Tibial nerve (tissue), 4 donors: ENCODE results near the gene ASTL. TPM values are rescaled to one million over a fixed set of nuclear protein-coding genes. Genes with fewer than 3 reads are reported as not detected.

Source experiments
- DNase-seq, 2 donors: peaks; one replicate each; pipeline ENCODE4 v3.0.0-alpha.2; 2019; ENCODE audit warnings: low spot score in 2 of 2
- H3K27ac ChIP-seq, 4 donors: fragments of 200-600 bp; sonication (generic) in 3 of 4; one replicate each; pipeline ENCODE4 v1.5.1; 2017 to 2019; ENCODE audit warnings: mild to moderate bottlenecking in 1 of 4
- H3K27me3 ChIP-seq, 2 donors: fragments of 200-600 bp; sonication (generic) in 1 of 2; one replicate each; pipeline versions ENCODE4 v1.5.1 to v1.6.0; 2017 to 2019
- H3K36me3 ChIP-seq, 3 donors: fragments of 200-600 bp; sonication (generic); one replicate each; pipeline ENCODE4 v1.5.1; 2018 to 2019
- H3K4me1 ChIP-seq, 4 donors: fragments of 200-600 bp; sonication (generic) in 3 of 4; one replicate each; pipeline ENCODE4 v1.5.1; 2017 to 2019
- H3K4me3 ChIP-seq, 4 donors: fragments of 200-600 bp; sonication (generic) in 3 of 4; one replicate each; pipeline ENCODE4 v1.5.1; 2017 to 2019; ENCODE audit warnings: mild to moderate bottlenecking in 1 of 4, moderate library complexity in 1 of 4
- H3K9me3 ChIP-seq, 4 donors: fragments of 200-600 bp; sonication (generic) in 3 of 4; one replicate each; pipeline ENCODE4 v1.5.1; 2017 to 2019
- EP300 ChIP-seq, 2 donors: sonication (generic); formaldehyde crosslinking; IDR thresholded peaks; one replicate each; pipeline ENCODE4 v1.6.1; 2017; ENCODE audit warnings: antibody characterized with exemption in 2 of 2, mild to moderate bottlenecking in 1 of 2
- POLR2A ChIP-seq, 2 donors: fragments of 450-650 bp; IDR thresholded peaks; one replicate each; pipeline ENCODE4 v1.6.1; 2017; ENCODE audit warnings: antibody characterized with exemption in 2 of 2, mild to moderate bottlenecking in 2 of 2, moderate library complexity in 2 of 2
- WGBS, 2 donors: methylation state at CpG; one replicate each; pipeline ENCODE4 v1.1.5; 2018; 5-methylcytosine and 5-hydroxymethylcytosine counted together
- total RNA-seq, 4 donors: library from RNA; depleted of rRNA; stranded (reverse); fragments of >200 nt; gene quantifications; one replicate each; pipeline ENCODE4 v1.1.0, GENCODE V29; 2016
- TF ChIP-seq, protein P1 (sequence below), 5 experiments: fragments of 200-600 bp in 3 of 5; fragments of 450-650 bp in 2 of 5; sonication (generic) in 3 of 5; IDR thresholded peaks; one replicate each; pipeline ENCODE4 v1.5.1; 2016 to 2019; ENCODE audit warnings: antibody characterized with exemption in 5 of 5, mild to moderate bottlenecking in 3 of 5, moderate library complexity in 2 of 5

Gene ASTL
- total RNA-seq, 4 donors from 2014 or later: 0.60 TPM; not detected in 3

- TF ChIP-seq, protein P1, sequence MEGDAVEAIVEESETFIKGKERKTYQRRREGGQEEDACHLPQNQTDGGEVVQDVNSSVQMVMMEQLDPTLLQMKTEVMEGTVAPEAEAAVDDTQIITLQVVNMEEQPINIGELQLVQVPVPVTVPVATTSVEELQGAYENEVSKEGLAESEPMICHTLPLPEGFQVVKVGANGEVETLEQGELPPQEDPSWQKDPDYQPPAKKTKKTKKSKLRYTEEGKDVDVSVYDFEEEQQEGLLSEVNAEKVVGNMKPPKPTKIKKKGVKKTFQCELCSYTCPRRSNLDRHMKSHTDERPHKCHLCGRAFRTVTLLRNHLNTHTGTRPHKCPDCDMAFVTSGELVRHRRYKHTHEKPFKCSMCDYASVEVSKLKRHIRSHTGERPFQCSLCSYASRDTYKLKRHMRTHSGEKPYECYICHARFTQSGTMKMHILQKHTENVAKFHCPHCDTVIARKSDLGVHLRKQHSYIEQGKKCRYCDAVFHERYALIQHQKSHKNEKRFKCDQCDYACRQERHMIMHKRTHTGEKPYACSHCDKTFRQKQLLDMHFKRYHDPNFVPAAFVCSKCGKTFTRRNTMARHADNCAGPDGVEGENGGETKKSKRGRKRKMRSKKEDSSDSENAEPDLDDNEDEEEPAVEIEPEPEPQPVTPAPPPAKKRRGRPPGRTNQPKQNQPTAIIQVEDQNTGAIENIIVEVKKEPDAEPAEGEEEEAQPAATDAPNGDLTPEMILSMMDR (IDR thresholded peaks at IDR 0.05): no peak
- TF ChIP-seq EP300 (IDR thresholded peaks at IDR 0.05) (no peak), POLR2A (IDR thresholded peaks at IDR 0.05) (no peak)
- no peak overlapping the region for H3K27ac ChIP-seq
- no peak for DNase-seq
- no peaks in the 10 kb centered on the region for H3K9me3 ChIP-seq
- no peaks in the 10 kb centered on the region for H3K36me3 ChIP-seq
- WGBS, 2 donors: 81 to 87% methylated on average over 9 of the region's 9 CpGs
- no peak overlapping the region for H3K4me3 ChIP-seq
- no peaks in the 10 kb centered on the region for H3K27me3 ChIP-seq
- peaks cover 0 to 19% (median 1%) of the 10 kb centered on the region in 4 donors for H3K4me1 ChIP-seq
These were observed 13.4 kb upstream of the ASTL start for GRCh38 chr2:96151595-96152303.

DNA sequence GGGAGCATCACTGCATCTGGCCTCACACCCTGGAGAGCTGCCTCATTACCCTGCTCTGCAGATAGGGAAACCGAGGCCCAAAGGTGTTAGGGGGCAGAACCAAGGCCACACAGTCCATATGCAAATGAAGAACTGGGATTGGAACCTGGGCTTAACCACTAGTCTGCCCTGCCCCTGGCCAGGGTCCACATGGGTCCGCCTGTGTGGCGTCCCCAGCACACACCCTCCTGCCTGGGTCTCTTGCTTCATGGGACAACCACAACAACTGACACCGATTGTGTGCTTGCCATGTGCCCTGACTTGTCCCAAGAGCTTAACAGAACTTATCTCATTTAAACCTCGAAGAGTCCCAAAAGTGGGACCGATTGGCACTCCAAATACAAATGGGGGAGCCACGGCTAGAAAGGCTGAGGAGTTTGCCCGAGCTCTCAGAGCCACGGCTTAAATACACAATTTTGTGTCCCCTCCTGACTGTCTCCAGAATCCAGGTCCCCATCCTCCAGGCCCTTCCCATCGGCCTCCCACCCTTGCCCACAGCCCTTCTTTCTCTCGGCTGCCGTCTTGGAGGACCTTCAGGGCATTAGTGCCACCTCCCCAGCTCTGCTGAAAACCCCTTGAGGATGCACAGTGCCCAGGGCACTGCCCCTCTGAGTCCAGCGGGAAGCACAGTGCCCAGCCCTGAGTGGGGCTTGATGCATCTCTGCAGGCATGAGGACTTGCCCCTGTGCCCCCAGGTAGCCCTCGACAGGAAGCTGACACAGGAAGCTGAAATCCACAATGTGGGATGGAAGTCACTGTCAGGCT lies 12.7 kb upstream of the ASTL start:
- no peak overlapping the region for H3K27ac ChIP-seq
- TF ChIP-seq, protein P1 (IDR thresholded peaks at IDR 0.05): no peak
- TF ChIP-seq EP300 (IDR thresholded peaks at IDR 0.05) (no peak), POLR2A (IDR thresholded peaks at IDR 0.05) (no peak)
- H3K4me1 ChIP-seq: peaks cover 0 to 21% (median 5%) of the 10 kb centered on the region in 4 donors
- WGBS, 2 donors: 93% methylated on average over 14 of the region's 14 CpGs
- DNase-seq: no peak
- H3K27me3 ChIP-seq: no peaks in the 10 kb centered on the region
- H3K4me3 ChIP-seq: no peak overlapping the region
- H3K9me3 ChIP-seq: no peaks in the 10 kb centered on the region
- no peaks in the 10 kb centered on the region for H3K36me3 ChIP-seq

GRCh38 chr2:96150007-96150640 lies 11.8 kb upstream of the ASTL start:
- 88 to 93% methylated on average over 6 of the region's 6 CpGs for WGBS, 2 donors
- H3K9me3 ChIP-seq: no peaks in the 10 kb centered on the region

GRCh38 chr2:96148410-96149217 lies 10.3 kb upstream of the ASTL start:
- DNase-seq: peak in 1 of 2 donors; percentile 44
- WGBS, 2 donors: 45 to 47% methylated on average over 15 to 27 of the region's 29 CpGs
- Histone ChIP-seq H3K27ac (peak overlapping the region in 1 of 4 donors; percentile 83), H3K27me3 (peaks cover 0 to 10% of the 10 kb centered on the region in 2 donors), H3K4me3 (no peak overlapping the region), H3K4me1 (peaks cover 0 to 32% (median 15%) of the 10 kb centered on the region in 4 donors), H3K36me3 (no peaks in the 10 kb centered on the region), H3K9me3 (no peaks in the 10 kb centered on the region)
- TF ChIP-seq, protein P1 (IDR thresholded peaks at IDR 0.05): no peak
- TF ChIP-seq EP300 (IDR thresholded peaks at IDR 0.05) (no peak), POLR2A (IDR thresholded peaks at IDR 0.05) (no peak)

More at GRCh38 chr2:96150007-96150640, 11.8 kb upstream of the ASTL start:
- DNase-seq: no peak
- no peaks in the 10 kb centered on the region for H3K27me3 ChIP-seq
- H3K4me3 ChIP-seq: no peak overlapping the region
- H3K36me3 ChIP-seq: no peaks in the 10 kb centered on the region
- TF ChIP-seq POLR2A (IDR thresholded peaks at IDR 0.05) (no peak), EP300 (IDR thresholded peaks at IDR 0.05) (no peak)
- TF ChIP-seq, protein P1 (IDR thresholded peaks at IDR 0.05): no peak
- H3K27ac ChIP-seq: no peak overlapping the region
- peaks cover 0 to 27% (median 9%) of the 10 kb centered on the region in 4 donors for H3K4me1 ChIP-seq
